Measurements from ENCODE around the gene OTUD7B.

GRCh38 chr1:149942885-149943284 lies 67.6 kb downstream of the OTUD7B start:
- no peak for TF ChIP-seq CTCF (IDR thresholded peaks at IDR 0.05)
- TF ChIP-seq EZH2 (IDR thresholded peaks at IDR 0.05; ENCODE audit: borderline replicate concordance, insufficient read depth, low read depth, low read length, poor library complexity, severe bottlenecking), result no peak

Measured in B cell (primary cell).